NCI-H345 (cell line): ENCODE measurements around the gene USP31.
"Not testable (repeated sequence)": the region's sequence is repeated elsewhere in the genome, so short reads cannot be mapped to it uniquely, and the experiment has no call there.

Experiments
- DNase-seq: peaks from one replicate; lab custom pipeline; 2025; lab: John Stamatoyannopoulos, UW

The USP31 gene

DNA sequence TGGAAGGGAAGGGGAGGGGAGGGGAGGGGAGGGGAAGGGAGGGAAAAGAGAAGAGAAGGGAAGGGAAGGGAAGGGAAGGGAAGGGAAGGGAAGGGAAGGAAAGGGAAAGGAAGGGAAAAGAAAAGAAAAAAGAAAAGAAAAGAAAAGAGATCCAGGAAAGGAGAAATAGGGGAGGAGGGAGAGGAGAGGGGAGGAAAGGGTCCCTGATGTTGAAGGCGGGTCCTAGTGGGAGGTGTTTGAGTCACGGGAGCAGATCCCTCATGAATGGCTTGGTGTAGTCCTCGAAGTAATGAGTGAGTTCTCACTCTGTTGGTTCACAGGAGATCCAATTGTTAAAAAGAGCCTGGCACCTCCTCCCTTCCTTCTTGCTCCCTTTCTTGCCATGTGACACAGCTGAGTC lies 6.9 kb upstream of the USP31 start:
- DNase-seq, result no peak

DNA sequence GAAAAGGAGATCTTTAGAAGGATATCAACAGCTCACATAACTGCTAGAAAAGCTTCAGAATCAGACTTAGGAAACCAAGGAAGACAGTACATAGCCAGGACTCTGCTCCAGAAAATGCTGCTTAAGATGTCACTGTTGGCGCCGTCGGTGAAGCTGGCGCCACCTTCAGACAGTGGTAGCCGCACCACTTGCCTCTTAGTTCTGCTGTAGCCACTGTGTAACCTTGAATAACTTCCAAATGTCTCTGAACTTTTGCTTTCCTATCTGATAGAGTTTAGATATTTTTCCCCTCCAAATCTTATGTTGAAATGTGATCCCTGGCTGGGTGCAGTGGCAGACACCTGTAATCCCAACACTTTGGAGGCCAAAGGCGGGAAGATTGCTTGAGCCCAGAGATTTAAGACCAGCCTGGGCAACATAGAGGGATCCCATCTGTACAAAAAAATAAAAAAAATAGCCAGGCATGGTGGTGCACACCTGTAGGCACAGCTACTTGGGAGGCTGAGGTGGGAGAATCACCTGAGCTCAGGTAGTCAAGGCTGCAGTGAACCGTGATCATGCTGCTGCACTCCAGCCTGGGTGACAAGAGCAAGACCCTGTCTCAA lies 6.3 kb upstream of the USP31 start:
- DNase-seq, result no peak

DNA sequence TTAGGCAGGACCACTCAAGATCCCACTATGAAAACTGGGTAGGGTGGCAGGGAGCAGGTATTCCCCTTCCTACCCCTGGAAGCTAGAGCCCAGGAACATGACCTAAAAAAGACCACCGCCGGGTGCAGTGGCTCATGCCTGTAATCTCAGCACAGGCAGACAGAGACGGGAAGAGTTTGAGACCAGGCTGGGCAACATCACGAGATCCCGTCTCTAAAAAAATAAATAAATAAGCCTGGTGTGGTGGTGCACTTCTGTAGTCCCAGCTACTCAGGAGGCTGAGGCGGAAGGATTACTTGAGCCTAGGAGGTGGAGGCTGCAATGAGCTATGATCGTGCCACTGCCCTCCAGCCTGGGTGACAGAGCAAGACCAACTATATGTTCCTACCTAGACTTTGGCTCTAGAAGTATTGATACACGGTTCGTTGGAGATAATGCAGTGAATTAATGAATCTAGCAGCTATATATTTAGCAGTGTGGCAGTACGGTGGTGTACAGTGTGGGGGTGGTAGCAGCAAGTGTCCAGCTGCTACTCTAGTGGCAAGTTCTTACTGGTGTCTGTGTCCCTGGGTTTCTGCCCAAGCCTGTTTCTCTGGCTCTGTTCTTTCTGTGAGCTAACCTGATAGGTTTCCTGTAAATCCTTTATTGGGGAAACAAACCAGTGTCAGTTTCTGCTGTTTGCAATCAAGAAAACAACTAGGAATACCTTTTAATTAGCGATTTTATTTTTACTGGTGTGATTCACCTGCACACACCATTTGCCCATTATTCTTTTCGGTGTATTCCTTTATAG lies 3.3 kb upstream of the USP31 start:
- no peak for DNase-seq

DNA sequence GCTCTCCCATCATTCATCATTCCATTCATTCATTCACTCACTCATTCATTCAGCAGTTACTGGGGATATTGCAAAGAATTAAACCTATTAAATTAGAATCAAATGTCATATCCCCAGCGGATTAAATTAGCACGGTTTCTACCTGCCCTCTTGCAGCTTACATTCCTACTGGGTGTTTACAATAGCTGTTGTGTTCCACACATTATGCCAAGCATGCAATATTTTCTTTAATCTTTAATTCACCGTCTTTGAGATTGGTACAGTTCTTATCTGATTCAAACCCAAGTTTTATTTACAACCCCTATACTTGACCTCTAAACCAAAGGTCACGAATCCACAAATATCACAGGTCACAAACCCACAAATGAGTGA lies 727 bp upstream of the USP31 start:
- DNase-seq, result no peak

DNA sequence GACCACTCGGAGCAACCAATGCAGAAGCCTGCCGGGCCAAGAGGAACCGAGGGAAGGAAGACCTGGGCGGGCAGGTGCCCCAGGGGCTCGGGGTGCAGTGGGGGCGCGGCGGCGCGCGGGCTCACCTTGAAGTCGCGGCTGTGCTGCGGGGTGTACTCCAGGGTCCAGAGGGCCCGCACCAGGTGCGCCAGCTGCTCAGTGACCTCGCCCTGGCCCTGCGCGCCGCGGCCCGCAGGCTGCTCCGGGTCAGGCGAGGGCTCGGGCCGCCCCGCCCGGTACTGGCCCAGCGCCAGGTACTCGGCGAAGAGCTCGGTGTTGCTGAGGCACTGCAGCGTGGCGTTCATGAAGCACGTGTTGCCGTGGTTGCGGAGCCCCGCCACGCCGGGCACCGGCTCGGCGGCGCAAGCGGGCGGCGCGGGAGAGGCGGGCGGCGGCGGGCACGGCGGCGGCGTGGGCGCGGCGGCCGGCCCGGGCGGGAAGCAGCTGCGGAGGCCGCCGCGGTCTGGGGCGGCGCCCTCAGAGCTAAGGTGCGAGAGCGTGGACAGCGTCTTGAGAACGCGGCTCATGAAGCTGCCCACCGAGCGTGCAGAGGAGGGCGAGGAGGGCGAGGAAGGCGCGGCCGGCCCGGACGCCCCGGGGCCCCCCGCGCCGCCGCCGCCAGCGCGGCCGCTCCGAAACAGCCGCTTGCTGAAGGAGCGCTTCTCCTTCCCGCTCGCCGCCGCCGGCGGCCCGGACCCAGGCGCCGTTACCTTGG lies 562 bp downstream of the USP31 start:
- DNase-seq, result peak; percentile 53

DNA sequence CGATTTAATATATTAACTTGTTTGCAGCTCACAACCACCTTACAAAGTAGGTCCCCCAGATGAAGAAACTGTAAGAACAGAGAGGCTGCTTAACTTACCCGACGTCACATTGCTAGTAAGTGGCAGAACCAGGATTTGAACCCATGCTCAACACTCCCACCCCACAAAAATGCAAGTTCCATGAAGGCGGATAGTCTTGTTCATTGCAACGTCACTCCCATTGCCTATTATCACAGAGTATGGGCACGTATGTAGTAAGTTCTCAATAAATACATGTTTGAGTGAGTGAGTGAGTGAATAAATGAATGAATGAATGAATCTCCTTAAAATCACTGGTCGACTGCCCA lies 1.1 kb downstream of the USP31 start:
- DNase-seq, result no peak

DNA sequence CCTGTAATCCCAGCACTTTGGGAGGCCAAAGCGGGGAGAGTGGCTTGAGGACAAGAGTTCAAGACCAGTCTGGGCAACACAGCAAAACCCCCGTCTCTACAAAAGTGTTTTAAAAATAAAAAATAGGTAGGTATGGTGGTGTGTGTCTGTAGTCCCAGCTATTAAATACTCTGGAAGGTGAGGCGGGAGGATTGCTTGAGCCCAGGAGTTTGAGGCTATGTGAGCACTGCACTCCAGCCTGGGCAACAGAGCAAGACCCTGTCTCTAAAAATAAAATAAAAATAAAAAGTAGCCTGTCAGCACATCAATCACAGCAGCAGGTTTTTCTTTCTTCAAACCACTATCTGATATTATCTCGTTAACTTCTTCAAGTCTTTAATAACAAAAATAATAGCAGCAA lies 1.6 kb downstream of the USP31 start:
- no peak for DNase-seq

DNA sequence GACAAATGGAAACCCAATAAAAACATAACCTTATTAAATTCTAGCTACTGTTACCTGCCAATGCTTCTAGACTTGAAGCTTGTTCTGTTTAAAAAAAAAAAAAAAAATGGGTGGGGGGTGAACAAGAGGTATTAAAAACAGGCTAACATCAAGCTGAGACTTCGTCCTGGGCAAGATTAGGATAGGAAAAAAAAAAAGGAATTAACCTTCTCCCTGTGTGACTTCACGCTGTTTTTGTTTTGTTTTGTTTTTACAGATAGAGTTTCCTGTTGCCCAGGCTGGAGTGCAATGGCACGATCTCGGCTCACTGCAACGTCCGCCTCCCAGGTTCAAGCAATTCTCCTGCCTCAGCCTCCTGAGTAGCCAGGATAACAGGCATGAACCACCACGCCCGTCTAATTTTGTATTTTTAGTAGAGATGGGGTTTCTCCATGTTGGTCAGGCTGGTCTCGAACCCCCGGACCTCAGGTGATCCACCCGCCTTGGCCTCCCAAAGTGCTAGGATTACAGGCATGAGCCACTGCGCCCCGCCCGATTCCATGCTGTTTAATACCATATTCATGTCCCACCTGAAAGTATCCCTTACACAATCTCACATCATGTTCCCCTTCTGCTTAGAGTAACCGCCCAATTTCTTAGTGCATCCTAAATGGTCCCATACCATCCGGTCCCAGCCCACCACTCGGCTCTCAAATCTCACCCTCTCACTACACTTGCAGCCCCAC lies 2.2 kb downstream of the USP31 start:
- no peak for DNase-seq

DNA sequence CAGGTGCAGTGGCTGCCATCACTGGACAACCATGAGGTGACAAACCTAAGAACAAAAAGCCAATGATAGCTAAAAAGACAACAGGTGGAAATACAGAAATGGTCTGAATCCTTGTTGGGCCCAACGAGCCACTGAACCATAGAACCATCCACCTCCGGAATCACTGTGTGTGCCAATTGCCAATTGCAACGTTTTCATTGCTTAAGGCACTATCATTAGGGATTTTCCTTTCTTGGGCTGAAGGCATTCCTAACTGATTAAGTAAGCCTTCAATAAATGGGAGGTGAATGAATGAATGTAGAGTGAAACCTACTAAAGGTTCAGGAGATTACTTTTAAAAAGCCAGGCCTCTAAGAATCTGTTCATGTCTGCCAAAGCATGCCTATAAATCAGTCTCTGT lies 3.6 kb downstream of the USP31 start:
- DNase-seq, result no peak

DNA sequence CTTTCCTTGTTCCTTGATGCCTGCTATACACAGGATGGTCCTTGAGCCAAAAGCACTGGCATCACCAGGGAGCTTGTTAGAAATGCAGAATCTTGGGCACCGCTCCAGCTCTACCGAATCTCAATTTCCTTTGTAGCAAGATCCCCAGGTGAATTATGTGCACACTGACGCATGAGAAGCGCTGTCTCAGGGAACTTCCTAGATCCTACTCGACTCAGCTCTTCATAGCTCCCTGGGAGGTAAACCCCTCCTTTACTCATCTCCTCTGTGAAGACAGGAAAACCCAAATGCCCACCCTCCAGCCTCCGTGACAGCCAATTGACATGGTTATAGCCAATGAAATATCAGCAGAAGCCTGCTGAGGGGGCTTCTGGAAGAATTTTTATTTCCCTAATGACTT lies 4.1 kb downstream of the USP31 start:
- no peak for DNase-seq

DNA sequence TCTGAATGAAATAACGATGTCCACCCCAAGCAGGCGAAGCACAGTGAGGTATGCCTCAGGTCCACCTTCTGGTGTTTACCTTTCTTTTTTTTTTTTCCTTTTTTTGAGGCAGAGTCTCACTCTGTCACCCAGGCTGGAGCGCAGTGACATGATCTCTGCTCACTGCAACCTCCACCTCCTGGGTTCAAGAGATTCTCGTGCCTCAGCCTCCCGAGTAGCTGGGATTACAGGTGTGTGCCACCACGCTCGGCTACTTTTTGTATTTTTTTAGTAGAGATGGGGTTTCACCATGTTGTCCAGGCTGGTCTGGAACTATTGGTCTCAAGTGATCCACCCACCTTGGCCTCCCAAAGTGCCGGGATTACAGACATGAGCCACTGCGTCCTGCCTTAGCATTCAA lies 4.9 kb downstream of the USP31 start:
- DNase-seq, result not testable (repeated sequence)

DNA sequence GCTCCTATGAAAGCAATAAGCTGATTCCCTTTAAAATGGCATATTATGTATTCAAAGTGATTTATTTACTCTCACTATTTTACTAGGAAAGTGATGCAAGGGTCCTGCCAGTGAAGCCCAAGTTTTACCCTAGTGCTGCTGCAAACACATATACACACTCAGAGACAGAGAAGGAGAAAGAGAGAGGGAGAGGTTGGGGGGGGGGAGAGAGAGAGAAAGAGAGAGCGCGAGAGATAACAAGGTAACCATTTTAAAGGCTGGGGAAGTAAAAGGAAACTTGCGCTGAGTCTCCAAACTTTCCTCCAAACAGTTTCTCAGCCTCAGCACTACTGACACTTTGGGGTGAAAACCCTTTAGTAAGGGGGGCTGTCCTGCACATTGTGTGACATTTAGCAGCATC lies 5.9 kb downstream of the USP31 start:
- no peak for DNase-seq

DNA sequence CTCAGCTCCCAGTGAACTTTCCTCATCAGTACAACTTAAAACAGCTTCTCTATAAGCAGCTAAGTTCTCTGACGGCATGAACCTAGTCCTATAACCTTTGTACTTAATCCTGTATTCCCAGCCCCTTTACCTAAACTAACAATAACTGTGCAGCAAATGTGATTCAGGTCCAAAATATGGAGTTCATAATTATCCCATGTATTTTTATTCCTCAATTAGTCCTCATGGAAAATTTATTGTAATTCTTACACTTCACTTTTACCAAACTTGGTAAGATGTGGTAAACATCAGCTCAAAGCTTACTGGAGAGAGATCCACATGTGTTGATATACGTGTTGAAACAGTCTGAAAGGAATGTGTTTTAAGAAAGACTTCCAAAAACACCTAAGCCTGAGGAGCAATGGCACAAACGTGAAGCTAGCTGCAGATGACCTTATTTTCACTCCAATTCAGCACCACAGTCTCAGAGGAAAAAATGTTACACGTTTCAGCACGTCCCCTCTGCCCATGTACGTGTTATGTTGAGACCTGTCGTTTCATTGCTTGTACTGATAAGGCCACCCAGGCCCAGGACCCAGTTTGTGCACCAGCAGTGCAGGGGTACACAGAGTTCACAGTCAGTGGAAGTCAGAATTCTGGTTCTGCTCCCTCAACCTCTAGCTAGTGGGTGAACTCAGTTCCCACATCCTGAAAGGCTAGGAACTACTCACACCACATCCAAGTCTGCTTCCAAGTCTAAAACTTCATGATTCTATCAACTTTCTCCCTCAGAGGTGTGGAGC lies 7.1 kb downstream of the USP31 start:
- DNase-seq, result no peak

DNA sequence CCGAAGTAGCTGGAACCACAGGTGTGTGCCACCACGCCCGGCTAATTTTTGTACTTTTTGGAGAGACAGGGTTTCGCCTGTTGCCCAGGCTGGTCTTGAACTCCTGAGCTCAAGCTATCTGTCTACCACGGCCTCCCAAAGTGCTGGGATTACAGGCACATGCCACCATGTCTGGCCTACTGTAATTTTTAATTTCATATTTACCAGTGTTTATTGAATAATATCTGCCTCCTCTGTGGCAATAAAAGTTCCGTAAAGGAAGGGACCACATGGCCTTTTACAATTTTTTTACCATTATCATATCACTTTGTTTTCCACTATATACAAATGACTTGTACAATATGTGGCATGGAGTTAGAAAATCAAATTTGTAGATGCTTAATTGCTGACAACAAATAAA lies 7.8 kb downstream of the USP31 start:
- DNase-seq, result no peak

DNA sequence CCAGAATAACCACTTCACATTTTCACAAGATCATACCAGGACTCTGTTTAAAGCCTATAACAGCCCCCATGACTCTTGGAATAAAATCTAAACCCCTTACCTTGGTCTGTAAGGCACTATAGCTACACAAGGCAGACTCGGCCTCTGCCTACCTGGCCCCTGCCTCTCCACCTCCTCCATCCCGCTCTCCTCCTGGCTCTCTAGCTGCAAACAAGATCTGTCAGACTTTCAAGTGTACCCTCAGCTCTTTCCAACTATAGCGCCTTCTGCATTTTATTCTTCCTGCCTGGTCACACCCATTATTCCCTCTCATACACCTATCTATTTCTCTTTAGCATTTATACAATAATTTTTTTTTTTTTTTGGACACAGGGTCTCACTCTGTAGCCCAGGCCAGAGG lies 8.2 kb downstream of the USP31 start:
- no peak for DNase-seq

DNA sequence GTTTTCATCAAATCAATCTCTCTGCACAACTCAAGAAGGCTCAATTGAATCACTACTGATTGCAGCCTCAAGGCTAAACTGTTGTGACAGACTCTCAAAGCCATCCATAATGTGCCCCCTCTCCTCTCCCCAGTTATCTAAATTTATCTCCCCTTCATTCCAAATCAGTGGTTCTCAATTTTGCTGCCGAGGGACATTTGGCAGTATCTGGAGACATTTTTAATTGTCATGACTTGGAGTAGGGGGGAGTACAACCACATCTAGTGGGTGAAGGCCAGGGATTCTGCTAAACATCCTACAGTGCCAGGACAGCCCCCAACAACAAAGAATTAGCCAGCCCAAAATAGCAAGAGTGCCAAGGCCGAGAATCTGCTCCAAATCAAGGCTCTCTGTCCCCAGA lies 9.1 kb downstream of the USP31 start:
- DNase-seq, result no peak

DNA sequence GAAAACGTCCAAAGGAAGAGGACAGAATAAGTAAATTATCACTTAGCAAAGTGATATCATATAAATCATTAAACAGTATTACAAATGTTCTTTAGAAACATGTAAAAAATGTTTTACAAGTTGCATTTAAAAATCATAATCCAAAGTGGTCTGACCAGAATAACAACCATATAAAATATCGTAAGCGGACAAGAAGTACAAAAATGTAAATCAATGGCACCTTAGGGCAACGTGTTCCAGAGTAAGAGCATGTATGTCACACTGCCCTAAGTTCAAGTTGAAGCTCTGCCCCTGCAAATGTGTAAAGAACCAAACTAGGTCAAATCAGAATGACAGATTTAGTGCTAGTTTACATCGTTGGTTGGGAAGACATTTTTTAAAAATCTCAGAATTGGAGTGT lies 11.4 kb downstream of the USP31 start:
- no peak for DNase-seq

DNA sequence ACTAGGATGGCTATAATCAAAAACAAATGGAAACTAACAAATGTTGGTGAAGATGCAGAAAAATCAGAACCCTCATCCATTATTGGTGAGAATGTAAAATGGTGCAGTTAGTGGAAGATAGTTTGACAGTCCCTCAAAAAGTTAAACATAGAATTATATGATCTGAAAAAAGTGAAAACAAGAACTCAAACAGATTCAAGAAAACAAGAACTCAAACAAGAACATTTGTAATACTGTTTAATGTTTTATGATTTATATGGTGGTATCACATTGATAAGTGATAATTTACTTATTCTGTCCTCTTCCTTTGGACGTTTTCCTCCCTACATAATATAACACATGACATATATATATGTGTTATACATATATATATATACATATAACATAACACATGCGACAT lies 12.0 kb downstream of the USP31 start:
- no peak for DNase-seq

DNA sequence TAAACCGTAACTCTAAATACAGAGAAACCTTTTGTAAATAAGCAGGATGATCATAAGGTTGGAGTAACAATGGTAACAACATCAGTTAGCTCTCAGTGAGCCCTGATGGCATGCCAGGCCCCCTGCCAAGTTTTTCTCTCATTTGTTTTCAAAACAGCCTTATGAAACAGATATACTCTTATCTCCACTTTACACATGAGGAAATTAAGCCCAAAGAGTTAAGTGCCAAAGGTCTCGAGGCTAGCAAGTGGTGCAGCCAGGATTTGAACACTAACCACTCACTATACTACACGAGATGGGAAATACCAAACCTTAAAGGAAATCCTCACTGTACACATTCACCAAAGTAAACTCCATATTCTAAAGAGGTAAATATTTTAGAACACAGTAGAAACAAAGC lies 15.0 kb downstream of the USP31 start:
- peak; percentile 39 for DNase-seq

DNA sequence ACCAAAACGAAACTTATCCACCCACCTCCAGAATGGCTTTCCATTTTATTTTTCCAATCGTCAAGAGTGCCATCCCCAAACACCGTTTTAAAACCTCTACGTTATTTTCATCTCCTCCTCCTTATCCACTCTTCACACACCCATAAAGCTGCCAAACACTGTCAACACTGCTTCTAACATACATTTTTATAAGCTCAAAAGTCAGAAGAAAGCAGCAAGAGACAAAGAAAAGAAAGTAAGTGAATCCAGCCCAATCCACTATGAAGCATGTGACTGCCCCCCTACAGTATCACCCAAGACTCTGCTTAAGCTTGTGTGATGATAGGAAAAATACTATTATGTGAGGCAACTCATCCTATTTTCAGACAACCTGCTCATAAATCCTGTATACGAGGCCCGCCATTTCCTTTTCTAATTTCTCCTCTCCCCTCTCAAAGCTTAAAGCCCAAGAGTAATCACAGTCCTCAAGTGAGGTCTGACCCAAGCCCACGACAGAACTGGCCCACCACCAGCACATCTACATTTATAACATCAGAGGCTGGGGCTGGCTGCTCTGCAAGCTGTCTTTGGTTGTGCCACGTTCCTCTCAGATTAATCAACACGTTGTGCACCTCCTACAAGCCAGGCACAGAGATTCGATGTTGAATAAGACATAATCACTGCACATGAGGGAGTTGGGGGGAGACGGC lies 16.3 kb downstream of the USP31 start:
- DNase-seq, result no peak

DNA sequence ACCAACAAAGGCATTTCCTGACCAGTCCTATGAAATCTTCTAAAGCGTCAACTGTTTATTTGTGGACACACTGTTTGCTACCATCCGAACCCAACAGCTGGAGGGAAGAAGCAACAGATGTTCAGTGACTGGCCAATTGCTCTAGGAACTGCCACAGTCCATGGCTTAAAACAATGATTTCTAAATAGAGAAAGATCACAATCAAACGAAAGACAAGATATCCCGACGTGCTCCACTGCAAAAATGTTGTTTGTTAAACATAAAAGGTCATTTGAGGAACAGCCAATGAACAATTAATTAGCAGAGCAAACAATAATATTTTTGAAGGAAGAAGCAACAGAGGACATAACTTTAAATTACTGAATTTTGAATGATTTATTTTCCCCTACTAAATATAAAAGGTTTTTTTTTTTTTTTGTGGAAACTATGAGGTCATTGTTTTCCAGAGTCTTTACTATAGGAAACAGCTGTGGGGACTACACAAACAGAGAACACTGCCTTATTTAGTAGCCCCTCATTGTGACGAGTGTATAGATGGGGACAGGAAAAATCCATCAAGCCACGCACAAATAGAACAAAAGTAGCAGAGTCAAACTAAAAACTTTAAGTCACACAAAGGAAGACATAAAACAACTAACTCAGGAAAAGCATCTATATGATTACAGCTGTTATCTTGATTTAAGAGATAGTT lies 17.2 kb downstream of the USP31 start:
- DNase-seq, result no peak
